ENCODE results near the gene CRABP2.

GRCh38 chr1:156680056-156680455 is 25.3 kb downstream of the CRABP2 start:
- TF ChIP-seq GTF2F1 (IDR thresholded peaks at IDR 0.05; ENCODE audit: low read length) = no peak
- TF ChIP-seq ZNF549 (CRISPR knock-in tag; IDR thresholded peaks at IDR 0.05) = no peak
- no peak for TF ChIP-seq ZNF12 (CRISPR knock-in tag; IDR thresholded peaks at IDR 0.05)
- TF ChIP-seq CTCF (CRISPR knock-in tag; IDR thresholded peaks at IDR 0.05) = no peak
- no peak for TF ChIP-seq SP5 (CRISPR knock-in tag; IDR thresholded peaks at IDR 0.05; ENCODE audit: borderline replicate concordance, low read depth)
- TF ChIP-seq ZBTB33 (CRISPR knock-in tag; IDR thresholded peaks at IDR 0.05) = no peak
- no peak for TF ChIP-seq CEBPB (IDR thresholded peaks at IDR 0.05; ENCODE audit: borderline replicate concordance, low read depth, low read length)
